Adrenal gland (tissue), 12 donors: ENCODE measurements around the gene DPP7. TPM values are rescaled to one million over a fixed set of nuclear protein-coding genes. Genes with fewer than 3 reads are reported as not detected.

Experiments used
- DNase-seq, 7 donors: peaks; one replicate each; pipeline ENCODE4 v3.0.0-alpha.2; 2019 to 2020
- H3K27ac ChIP-seq, 5 donors: fragments of 200-600 bp; sonication (generic) in 4 of 5; 1 replicate in 3 of 5; 2 replicates in 2 of 5; pipeline versions ENCODE4 v1.5.1 to v1.8.0; 2016 to 2020; ENCODE audit warnings: mild to moderate bottlenecking in 1 of 5
- H3K27me3 ChIP-seq: fragments of 200-600 bp; 2 replicates; pipeline ENCODE4 v1.8.0; 2021
- H3K36me3 ChIP-seq, 2 donors: fragments of 200-600 bp; replicated peaks in 1 of 2; 1 replicate in 1 of 2; 2 replicates in 1 of 2; pipeline versions ENCODE4 v1.5.1 to v1.8.0; 2018 to 2022
- H3K4me1 ChIP-seq, 2 donors: fragments of 200-600 bp; replicated peaks in 1 of 2; 1 replicate in 1 of 2; 2 replicates in 1 of 2; pipeline versions ENCODE4 v1.5.1 to v1.8.0; 2018 to 2021
- H3K4me3 ChIP-seq, 4 donors: fragments of 200-600 bp; sonication (generic) in 3 of 4; one replicate each; pipeline ENCODE4 v1.5.1; 2016 to 2018
- H3K9me3 ChIP-seq, 3 donors: fragments of 200-600 bp; sonication (generic) in 1 of 3; replicated peaks in 1 of 3; 1 replicate in 2 of 3; 2 replicates in 1 of 3; pipeline versions ENCODE4 v1.5.1 to v1.8.0; 2016 to 2021
- POLR2A ChIP-seq, 2 donors: fragments of 450-650 bp; IDR thresholded peaks; one replicate each; pipeline ENCODE4 v1.6.1; 2017; ENCODE audit warnings: antibody characterized with exemption in 2 of 2, mild to moderate bottlenecking in 2 of 2, moderate library complexity in 1 of 2
- WGBS, 4 donors: extraction: QIAGEN DNeasy Blood & Tissue Kit in 2 of 4; methylation state at CpG; one replicate each; pipeline versions ENCODE4 v1.1.5 to v1.1.7; 2013 to 2017; 5-methylcytosine and 5-hydroxymethylcytosine counted together
- intact Hi-C, 2 donors: fragments of 100-400 bp; cut with DNase I; formaldehyde crosslinking; loops; one replicate each; pipeline versions ENCODE4 v1.14.1 to v1.15.0; 2022 to 2023
- polyA plus RNA-seq, 3 donors: library from polyadenylated mRNA; stranded (reverse); fragments of 200-250 nt in 2 of 3; fragments of 350-450 nt in 1 of 3; fragmentation: Illumina TruSeq in 1 of 3; extraction: RNeasy Lipid Tissue Mini Kit (QIAGEN cat#74804) in 1 of 3; gene quantifications; one replicate each; pipeline ENCODE4 v1.2.3, GENCODE V29; 2013 to 2014
- total RNA-seq, 9 donors: library from RNA; depleted of rRNA in 4 of 9; stranded (reverse); fragments of >200 nt in 4 of 9; fragments of 120-200 nt in 1 of 9; fragmentation: NEBNext Ultra II Directional in 1 of 9; extraction: Animal tissue kit (Norgen Biotek cat#: 25700) in 1 of 9; gene quantifications; one replicate each; pipeline versions ENCODE4 v1.1.0 to v1.2.4, GENCODE V29; 2013 to 2023
- TF ChIP-seq, protein P1 (sequence below), 6 experiments: fragments of 450-650 bp in 4 of 6; fragments of 200-600 bp in 2 of 6; sonication (generic) in 1 of 6; IDR thresholded peaks; 1 replicate in 5 of 6; 2 replicates in 1 of 6; pipeline versions ENCODE4 v1.5.1 to v1.8.0; 2016 to 2021; ENCODE audit warnings: antibody characterized with exemption in 6 of 6, mild to moderate bottlenecking in 2 of 6, moderate library complexity in 1 of 6
- donor health status: healthy with polysubstance abuse.
- donor health status: Bipolar disorder and iron deficiency.
- donor health status: DM: yes; HTN: yes; CAD: no.
- donor health status: DM: no; HTN: no; CAD: no.
- donor health status: DM: no; HTN: no; CAD: no.
- donor health status: DM: yes; HTN: yes; CAD: no.

Gene DPP7
- total and polyA plus RNA-seq, 12 donors: 52.6 to 1,938 (median 237) TPM

DNA sequence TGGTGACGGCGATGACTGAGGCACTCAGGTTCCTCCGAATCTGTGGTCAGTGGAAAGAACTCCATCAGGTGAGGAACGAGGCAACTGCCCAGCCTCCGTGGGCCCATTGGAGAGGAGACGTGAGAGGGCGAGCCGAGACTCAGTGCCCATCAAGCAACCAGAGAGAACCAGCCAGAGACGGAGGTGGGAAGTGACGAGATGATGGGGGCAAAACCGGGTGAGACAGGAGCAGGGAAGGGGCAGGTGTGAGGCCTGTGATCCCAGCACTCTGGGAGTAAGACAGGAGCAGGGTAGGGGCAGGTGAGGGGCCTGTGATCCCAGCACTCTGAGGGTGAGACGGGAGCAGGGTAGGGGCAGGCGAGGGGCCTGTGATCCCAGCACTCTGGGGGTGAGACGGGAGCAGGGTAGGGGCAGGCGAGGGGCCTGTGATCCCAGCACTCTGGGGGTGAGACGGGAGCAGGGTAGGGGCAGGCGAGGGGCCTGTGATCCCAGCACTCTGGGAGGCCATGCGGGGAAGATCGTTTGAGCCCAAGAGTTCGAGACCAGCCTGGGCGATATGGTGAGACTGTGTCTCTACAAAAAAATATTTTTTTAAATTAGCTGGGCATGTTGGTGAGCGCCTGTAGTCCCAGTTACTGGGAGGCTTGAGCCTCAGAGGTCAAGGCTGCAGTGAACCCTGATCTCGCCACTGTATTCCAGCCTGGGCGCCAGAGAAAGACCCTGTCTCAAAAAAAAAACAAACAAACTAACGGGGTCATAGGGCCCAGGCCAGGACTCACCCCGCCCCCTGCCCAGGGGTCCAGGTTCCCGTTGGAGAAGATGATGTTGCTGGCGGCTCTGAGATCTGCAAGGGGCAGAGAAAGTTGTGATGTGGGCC is 3.4 kb downstream of the DPP7 start:
- 86 to 89% (median 89%) methylated on average over 26 to 28 of the region's 28 CpGs for WGBS, 4 donors
- DNase-seq: no peak
- no peak overlapping the region for H3K4me3 ChIP-seq
- no peaks in the 10 kb centered on the region for H3K9me3 ChIP-seq
- intact Hi-C loops: no loop called here
- TF ChIP-seq, protein P1, sequence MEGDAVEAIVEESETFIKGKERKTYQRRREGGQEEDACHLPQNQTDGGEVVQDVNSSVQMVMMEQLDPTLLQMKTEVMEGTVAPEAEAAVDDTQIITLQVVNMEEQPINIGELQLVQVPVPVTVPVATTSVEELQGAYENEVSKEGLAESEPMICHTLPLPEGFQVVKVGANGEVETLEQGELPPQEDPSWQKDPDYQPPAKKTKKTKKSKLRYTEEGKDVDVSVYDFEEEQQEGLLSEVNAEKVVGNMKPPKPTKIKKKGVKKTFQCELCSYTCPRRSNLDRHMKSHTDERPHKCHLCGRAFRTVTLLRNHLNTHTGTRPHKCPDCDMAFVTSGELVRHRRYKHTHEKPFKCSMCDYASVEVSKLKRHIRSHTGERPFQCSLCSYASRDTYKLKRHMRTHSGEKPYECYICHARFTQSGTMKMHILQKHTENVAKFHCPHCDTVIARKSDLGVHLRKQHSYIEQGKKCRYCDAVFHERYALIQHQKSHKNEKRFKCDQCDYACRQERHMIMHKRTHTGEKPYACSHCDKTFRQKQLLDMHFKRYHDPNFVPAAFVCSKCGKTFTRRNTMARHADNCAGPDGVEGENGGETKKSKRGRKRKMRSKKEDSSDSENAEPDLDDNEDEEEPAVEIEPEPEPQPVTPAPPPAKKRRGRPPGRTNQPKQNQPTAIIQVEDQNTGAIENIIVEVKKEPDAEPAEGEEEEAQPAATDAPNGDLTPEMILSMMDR (IDR thresholded peaks at IDR 0.05): no peak
- no peak for TF ChIP-seq POLR2A (IDR thresholded peaks at IDR 0.05)
- peaks cover 5 to 11% of the 10 kb centered on the region in 2 donors for H3K4me1 ChIP-seq
- H3K27me3 ChIP-seq: no peaks in the 10 kb centered on the region
- no peak overlapping the region for H3K27ac ChIP-seq
- peaks cover 0 to 63% of the 10 kb centered on the region in 2 donors for H3K36me3 ChIP-seq

DNA sequence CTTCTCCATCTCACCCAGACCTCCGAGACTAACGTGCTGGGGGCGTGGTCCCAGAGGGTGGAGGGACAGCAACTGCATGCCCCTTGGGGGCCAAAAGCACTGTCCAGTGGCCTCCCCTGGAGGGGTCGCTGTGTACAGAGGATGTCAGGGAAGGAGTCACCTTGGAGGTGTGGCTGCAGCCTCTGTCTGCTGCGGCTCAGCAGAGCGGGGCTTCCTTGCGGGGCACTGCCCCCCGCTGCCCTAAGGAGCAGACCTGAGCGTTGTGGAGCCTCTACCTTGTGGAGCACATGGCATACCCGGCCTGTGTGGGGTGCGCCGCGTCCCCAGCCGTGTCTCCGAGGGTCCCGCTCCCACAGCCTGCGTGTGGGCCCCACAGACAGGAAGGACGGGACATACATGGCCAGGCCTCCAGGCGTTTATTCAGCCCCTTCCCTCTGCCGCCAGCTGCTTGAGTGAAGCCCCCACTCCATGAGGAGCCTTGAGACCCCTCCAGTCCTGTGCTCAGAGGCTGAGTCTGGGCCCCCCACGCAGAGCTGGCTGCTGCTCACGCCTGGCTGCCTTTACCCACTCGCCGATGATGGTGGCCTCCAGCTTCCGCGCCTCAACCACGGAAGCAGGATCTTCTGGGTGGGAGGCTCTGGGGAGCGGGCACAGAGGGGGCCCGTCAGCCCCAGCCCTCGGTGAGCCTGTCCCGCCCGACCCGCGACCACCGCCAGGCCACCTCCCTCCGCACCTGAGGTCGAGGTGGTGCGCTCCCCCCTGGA is 4.2 kb downstream of the DPP7 start:
- no peak for DNase-seq
- WGBS, 4 donors: 83 to 90% (median 88%) methylated on average over 15 to 38 of the region's 38 CpGs
- no peak overlapping the region for H3K4me3 ChIP-seq
- H3K36me3 ChIP-seq: peaks cover 0 to 71% of the 10 kb centered on the region in 2 donors
- intact Hi-C loops: no loop called here
- no peaks in the 10 kb centered on the region for H3K27me3 ChIP-seq
- peaks cover 5 to 11% of the 10 kb centered on the region in 2 donors for H3K4me1 ChIP-seq
- H3K9me3 ChIP-seq: no peaks in the 10 kb centered on the region
- no peak overlapping the region for H3K27ac ChIP-seq
- TF ChIP-seq POLR2A (IDR thresholded peaks at IDR 0.05): no peak
- TF ChIP-seq, protein P1 (IDR thresholded peaks at IDR 0.05): no peak

DNA sequence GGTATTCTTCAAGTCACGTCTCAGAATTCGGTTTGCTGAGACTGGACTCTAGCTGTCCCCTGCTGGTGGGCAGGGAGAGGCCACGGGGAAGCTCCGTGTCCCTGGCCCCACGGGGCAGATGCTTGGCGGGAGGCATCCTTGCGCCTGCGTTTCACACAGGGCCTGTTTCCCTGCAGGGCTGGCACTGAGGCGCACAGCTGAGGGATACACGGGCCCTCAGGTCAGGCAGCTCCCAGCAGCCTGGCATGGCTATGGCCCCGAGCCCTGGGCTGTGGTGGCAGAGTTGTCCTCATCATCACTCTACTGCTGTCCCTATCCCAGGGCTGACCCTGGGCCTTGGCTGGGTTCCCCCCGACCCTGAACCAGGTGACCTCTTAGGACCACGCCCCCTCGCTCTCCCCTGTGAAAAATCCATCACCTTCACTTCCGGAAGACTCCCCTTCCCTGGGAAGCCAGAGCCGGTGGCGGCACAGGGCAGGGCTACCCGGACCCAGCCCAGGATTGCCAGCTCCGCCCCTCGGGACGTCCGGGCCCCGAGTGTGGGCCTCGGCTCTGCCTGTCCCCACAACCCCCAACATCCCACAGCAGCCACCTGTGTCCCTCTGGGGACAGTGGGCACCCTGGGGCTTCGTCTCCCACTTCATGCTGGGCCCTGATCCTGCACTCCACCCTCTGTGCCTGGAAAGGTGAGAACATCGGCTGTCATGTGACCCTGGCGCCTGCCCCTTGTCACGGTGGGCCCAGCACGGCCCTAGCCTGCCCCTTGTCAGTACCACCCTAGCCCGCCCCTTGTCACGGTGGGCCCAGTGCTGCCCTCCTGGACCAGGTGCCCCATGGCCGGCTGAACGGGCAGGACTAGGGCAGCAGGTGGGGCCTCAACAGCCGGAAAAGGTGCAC is 5.0 kb downstream of the DPP7 start:
- TF ChIP-seq POLR2A (IDR thresholded peaks at IDR 0.05): no peak
- TF ChIP-seq, protein P1 (IDR thresholded peaks at IDR 0.05): no peak
- Histone ChIP-seq H3K36me3 (peaks cover 0 to 80% of the 10 kb centered on the region in 2 donors), H3K4me1 (peaks cover 0 to 6% of the 10 kb centered on the region in 2 donors), H3K4me3 (no peak overlapping the region), H3K27ac (no peak overlapping the region), H3K9me3 (no peaks in the 10 kb centered on the region), H3K27me3 (no peaks in the 10 kb centered on the region)
- 80 to 85% (median 83%) methylated on average over 17 to 34 of the region's 34 CpGs for WGBS, 4 donors
- DNase-seq: no peak
- intact Hi-C loops: no loop called here
